ENCODE results near the gene CFAP77. TPM values are rescaled to one million over a fixed set of nuclear protein-coding genes. Genes with fewer than 3 reads are reported as not detected.

Gene CFAP77
- total RNA-seq, 4 donors from 2014 or later, result 0.66 TPM; not detected in 3

DNA sequence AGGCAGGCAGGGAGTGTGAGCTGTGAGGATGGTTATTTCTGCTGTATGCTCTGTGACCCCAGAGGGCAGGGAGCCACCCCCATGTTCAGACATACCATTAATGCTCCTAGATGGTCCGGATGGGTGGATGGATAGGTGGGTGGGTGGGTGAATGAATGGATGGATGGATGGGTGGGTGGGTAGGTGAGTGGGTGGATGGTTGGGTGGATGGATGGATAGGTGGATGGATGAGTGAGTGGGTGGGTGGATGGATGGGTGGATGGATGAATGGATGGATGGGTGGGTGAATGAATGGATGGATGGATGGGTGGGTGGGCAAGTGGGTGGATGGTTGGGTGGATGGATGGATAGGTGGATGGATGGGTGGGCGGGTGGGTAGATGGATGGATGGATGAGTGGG is 109.0 kb downstream of the CFAP77 start:
- no peak for TF ChIP-seq EP300 (IDR thresholded peaks at IDR 0.05)
- no peak for TF ChIP-seq POLR2A (IDR thresholded peaks at IDR 0.05)
- TF ChIP-seq, protein P1, sequence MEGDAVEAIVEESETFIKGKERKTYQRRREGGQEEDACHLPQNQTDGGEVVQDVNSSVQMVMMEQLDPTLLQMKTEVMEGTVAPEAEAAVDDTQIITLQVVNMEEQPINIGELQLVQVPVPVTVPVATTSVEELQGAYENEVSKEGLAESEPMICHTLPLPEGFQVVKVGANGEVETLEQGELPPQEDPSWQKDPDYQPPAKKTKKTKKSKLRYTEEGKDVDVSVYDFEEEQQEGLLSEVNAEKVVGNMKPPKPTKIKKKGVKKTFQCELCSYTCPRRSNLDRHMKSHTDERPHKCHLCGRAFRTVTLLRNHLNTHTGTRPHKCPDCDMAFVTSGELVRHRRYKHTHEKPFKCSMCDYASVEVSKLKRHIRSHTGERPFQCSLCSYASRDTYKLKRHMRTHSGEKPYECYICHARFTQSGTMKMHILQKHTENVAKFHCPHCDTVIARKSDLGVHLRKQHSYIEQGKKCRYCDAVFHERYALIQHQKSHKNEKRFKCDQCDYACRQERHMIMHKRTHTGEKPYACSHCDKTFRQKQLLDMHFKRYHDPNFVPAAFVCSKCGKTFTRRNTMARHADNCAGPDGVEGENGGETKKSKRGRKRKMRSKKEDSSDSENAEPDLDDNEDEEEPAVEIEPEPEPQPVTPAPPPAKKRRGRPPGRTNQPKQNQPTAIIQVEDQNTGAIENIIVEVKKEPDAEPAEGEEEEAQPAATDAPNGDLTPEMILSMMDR (IDR thresholded peaks at IDR 0.05), result no peak
- WGBS, 2 donors, result 68 to 74% methylated on average over 2 of the region's 2 CpGs
- DNase-seq (ENCODE audit: low spot score in 2 of 2), result no peak
- H3K4me1 ChIP-seq, result no peaks in the 10 kb centered on the region
- H3K27ac ChIP-seq, result no peak overlapping the region
- H3K4me3 ChIP-seq, result no peak overlapping the region
- H3K9me3 ChIP-seq, result no peaks in the 10 kb centered on the region
- H3K36me3 ChIP-seq, result no peaks in the 10 kb centered on the region
- H3K27me3 ChIP-seq, result peaks cover 0 to 37% of the 10 kb centered on the region in 2 donors

DNA sequence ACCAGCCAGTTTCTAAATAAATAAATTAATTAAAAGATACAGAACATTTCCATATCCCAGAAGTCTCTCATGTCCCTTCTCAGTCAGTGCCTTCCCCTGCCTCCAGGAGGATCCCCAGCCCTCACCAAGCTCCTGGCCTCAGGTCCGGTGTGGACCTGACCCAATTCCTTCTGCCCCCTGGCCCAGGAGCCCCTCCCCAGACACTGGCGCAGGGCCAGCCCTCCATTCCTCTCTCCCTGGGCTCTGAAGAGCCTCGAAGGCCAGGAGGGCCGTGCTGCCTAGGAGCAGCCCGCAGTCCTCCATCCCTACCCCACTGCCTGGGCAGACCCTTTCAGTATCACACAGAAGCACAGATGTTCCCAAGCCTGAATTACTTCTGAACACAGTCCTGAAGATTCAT is 110.6 kb downstream of the CFAP77 start:
- 69 to 77% methylated on average over 5 of the region's 5 CpGs for WGBS, 2 donors
- DNase-seq (ENCODE audit: low spot score in 2 of 2), result no peak
- H3K36me3 ChIP-seq, result no peaks in the 10 kb centered on the region
- TF ChIP-seq, protein P1 (IDR thresholded peaks at IDR 0.05), result no peak
- TF ChIP-seq POLR2A (IDR thresholded peaks at IDR 0.05) (no peak), EP300 (IDR thresholded peaks at IDR 0.05) (no peak)
- no peak overlapping the region for H3K4me3 ChIP-seq
- no peaks in the 10 kb centered on the region for H3K9me3 ChIP-seq
- peaks cover 0 to 22% of the 10 kb centered on the region in 2 donors for H3K27me3 ChIP-seq
- no peak overlapping the region for H3K27ac ChIP-seq
- no peaks in the 10 kb centered on the region for H3K4me1 ChIP-seq

DNA sequence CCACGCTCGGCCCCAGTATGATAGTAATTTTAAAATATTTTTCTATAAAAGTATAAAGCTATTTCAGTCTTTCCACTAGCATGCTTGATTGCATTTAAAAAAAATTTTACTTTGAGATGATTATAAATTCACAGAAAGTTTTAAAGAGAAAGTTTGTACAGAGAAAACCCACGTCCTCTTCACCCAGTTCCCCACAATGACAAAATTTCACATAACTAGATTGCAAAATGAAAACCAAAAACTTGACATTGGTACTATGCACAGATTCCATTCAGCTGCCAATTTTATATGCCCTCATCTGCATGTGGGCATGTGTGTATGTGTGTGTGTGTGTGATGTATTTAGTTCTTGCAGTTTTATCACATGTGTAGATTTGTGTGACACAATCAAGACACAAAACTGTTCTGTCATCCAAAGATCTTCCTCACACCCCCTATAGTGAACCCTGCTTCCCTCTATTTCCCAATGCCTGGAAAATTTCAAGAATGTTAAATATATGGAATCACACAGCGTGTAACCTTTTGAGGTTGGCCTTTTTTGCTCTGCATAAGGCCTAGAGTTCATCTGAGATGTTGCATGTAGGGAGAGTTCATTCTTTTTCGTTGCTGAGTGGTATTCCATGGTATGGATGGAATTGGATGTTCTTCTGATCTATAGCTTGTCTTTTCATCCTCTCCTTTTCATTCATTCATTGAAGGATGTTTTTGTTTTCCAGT is 115.5 kb downstream of the CFAP77 start:
- Histone ChIP-seq H3K9me3 (no peaks in the 10 kb centered on the region), H3K4me3 (no peak overlapping the region), H3K4me1 (no peaks in the 10 kb centered on the region), H3K27ac (no peak overlapping the region), H3K27me3 (no peaks in the 10 kb centered on the region), H3K36me3 (no peaks in the 10 kb centered on the region)
- WGBS, 2 donors, result 79 to 85% methylated on average over 5 of the region's 5 CpGs
- DNase-seq (ENCODE audit: low spot score in 2 of 2), result no peak
- TF ChIP-seq EP300 (IDR thresholded peaks at IDR 0.05) (no peak), POLR2A (IDR thresholded peaks at IDR 0.05) (no peak)

DNA sequence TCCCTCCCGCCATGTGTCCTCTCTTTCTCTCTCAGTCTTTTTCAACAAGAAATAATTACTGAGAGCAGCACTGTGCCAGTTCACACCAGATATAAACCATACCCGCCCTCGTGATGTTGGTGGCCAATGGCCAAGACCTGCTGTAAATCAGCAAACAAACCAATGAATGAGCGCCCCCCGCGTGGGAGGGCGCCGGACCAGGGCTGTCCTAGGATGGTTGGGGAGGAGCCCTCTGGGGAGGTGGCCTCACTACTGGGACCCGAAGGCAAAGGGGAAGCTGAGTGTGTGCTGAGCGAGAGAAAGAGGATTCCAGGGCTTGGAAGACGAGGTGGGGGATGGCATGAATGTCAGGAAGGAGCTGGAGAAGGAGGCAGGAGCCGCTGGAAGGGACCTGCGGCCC is 121.2 kb downstream of the CFAP77 start:
- WGBS, 2 donors, result 15 to 38% methylated on average over 13 of the region's 13 CpGs
- no peak overlapping the region for H3K27ac ChIP-seq
- H3K36me3 ChIP-seq, result no peaks in the 10 kb centered on the region
- H3K4me1 ChIP-seq, result no peaks in the 10 kb centered on the region
- TF ChIP-seq, protein P1 (IDR thresholded peaks at IDR 0.05), result no peak
- no peak for TF ChIP-seq EP300 (IDR thresholded peaks at IDR 0.05)
- no peak for TF ChIP-seq POLR2A (IDR thresholded peaks at IDR 0.05)
- H3K27me3 ChIP-seq, result peaks cover 0 to 24% of the 10 kb centered on the region in 2 donors
- no peak overlapping the region for H3K4me3 ChIP-seq
- DNase-seq (ENCODE audit: low spot score in 2 of 2), result no peak
- H3K9me3 ChIP-seq, result peaks cover 0 to 24% (median 0%) of the 10 kb centered on the region in 4 donors

DNA sequence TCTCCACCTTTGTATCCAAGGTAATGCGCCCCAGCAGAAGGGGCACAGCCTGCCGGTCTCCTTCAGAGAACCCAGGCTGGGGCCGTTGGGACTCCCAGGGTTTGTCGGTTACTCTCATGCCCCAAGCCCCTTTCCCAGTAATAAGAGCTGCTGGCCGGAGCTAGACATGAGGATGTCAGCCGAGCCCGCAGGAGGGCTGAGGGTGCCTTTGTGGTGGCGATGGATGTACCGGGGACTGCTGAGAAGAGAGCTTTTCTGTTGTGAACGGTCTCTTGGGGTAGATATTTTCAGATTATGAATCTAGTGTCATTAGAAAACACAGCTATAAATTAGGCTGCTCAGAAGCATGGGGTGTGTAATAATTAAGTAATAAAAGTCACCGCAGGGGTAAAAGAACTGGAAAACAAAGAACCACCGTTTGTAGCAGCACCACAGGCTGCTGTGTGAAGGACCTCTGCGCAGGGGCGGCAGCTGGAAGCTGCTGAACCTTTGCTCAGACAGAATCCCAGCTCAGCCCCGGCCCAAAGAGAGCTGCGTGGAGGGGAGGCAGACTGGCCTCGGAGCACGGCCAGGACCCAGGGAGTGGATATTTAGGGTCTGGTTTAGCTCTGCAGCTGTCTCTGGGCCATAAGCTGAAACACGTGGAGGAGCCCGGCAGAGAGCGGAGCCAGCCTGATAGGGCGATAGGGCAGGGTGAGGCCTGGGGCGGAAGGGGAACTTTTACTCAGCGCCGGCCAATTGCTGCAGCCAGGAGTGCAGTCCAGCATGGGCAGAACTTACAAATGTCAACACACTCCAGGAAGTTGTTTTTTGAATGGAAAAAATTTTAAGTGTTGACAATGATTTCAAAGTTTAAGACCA is 121.9 kb downstream of the CFAP77 start:
- no peak for DNase-seq (ENCODE audit: low spot score in 2 of 2)
- no peaks in the 10 kb centered on the region for H3K4me1 ChIP-seq
- H3K36me3 ChIP-seq, result no peaks in the 10 kb centered on the region
- WGBS, 2 donors, result 46 to 53% methylated on average over 25 of the region's 25 CpGs
- no peak overlapping the region for H3K4me3 ChIP-seq
- H3K9me3 ChIP-seq, result peaks cover 0 to 31% (median 0%) of the 10 kb centered on the region in 4 donors
- H3K27me3 ChIP-seq, result peaks cover 0 to 24% of the 10 kb centered on the region in 2 donors
- no peak for TF ChIP-seq EP300 (IDR thresholded peaks at IDR 0.05)
- TF ChIP-seq, protein P1 (IDR thresholded peaks at IDR 0.05), result no peak
- TF ChIP-seq POLR2A (IDR thresholded peaks at IDR 0.05), result no peak
- no peak overlapping the region for H3K27ac ChIP-seq
